Measurements from ENCODE around the gene AK6.
A peak's percentile ranks its signal among the peaks of the same experiment; 100 is the strongest.
"Not testable (repeated sequence)": the region's sequence is repeated elsewhere in the genome, so short reads cannot be mapped to it uniquely, and the experiment has no call there.

Gene AK6

DNA sequence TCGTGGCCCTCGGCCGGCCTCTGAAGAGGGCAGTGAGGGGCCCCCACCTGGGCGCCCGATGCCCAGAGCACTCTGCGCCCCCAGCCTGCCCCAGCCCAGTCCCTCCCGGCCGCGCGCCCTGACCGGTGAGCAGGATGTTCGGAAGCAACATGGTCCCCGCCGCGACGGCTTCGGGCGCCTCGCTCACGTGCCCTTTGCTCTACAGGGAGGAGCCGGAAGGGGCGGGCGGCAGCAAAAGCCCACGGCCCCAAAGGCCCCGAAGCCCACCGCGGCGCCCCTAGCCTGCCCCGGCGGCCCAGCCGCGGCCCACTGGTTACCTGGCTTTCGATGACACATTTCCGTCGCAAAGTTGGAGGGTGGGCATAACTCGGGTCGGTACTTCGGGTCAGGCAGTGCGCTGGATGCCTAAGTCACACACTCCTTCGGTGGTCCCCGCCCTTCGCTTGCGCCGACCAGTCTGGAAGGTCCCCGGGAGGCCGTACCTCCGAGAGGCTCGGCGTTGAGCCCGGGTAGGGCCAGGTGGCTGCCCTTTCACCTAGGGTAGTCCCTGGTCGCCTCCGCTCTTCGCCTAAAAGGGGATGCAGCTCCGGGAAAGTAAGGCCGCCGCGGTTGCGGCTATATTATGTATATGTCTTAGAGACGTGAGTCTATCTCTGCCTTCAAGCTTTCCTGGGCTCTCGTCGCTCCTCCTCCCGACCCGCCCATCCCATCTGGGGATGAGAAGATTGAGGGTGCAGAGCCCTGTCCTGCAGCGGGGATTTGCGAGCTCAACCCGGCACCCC lies at the start of gene AK6, which contains the start of the genes RAD17 and TAF9:
AK6 (minus strand) TSS at position 181 of the 782 bp plus-strand sequence; CDS start at position 151, 30 bp downstream.
RAD17 (plus strand) TSS at position 479 of the 782 bp plus-strand sequence. CDS start 2,391 bp downstream, outside the sequence.
TAF9 (minus strand) TSS at position 181 of the 782 bp plus-strand sequence. CDS start 3,783 bp downstream, outside the sequence.
- DNase-seq = peak; percentile 97

- no peak for DNase-seq
These were observed 49.2 kb upstream of the AK6 start for GRCh38 chr5:69418554-69418953.

- DNase-seq = no peak
These were observed 47.4 kb upstream of the AK6 start for GRCh38 chr5:69416699-69417098.

DNA sequence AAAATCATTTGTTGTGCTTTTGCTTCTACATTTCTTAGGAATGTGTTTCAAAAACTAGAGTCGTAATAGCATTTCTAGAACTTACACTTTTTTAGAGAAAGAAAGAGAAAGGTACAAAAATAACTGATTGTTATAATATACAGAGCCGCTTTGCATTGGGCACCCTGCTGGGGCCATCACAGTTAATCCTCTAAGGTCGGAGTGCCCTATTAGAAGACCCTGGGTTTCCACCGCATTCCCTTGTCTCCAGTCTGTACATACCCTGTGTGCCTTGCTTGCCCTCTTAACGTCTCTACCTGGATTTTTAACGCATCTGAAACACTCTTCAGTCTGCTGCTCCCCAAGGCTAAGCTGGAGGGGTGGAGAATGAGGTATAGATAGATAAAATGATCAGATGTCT lies 46.9 kb upstream of the AK6 start:
- DNase-seq = peak; percentile 25

DNA sequence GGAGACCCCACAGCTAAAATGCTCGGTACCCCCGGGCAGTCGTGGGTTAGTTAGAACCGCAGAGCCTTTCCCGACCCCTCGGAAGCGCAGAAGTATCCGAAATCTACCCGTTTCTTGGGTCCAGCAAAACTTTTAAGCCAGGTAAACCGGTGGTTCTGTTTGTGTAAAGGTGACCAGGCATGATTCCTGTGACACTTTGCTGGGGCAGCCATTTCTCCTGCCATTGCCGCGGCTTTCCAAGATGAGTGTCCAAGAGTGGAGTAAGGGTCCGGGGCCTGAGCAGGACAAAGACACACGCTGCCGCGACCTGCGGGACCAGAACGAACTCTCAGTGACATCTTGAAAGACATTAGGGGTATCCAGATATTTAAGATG lies 46.3 kb upstream of the AK6 start:
- peak; percentile 41 for DNase-seq

- peak; percentile 66 for DNase-seq
These were observed 45.7 kb upstream of the AK6 start, which contains the start of gene MARVELD2 for GRCh38 chr5:69414885-69415583. Gene MARVELD2 (plus strand): TSS chr5:69415116. CDS start chr5:69419386, 4,270 bp downstream.

- DNase-seq = no peak
These were observed 35.5 kb upstream of the AK6 start for GRCh38 chr5:69404659-69405330.

DNA sequence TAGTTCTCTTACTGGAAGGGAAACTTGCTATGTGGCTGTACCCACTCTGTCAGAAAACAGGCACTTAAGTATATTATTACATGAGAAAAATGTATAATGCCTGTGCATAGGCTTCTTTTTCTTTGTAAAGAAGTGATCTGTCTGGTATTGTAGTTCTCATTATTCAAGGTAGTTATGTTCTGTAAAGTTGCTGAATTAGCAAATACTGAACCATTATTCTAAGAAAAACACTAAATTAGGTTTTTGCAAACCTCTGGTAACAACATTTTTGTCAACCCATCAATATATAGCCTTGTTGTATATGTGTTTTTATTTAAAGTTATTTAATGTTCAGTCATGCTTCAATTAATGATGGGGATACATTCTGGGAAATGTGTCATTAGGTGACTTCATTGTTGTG lies 9.1 kb upstream of the AK6 start:
- DNase-seq = no peak

GRCh38 chr5:69374911-69375446 lies 5.7 kb upstream of the AK6 start:
- DNase-seq = no peak

DNA sequence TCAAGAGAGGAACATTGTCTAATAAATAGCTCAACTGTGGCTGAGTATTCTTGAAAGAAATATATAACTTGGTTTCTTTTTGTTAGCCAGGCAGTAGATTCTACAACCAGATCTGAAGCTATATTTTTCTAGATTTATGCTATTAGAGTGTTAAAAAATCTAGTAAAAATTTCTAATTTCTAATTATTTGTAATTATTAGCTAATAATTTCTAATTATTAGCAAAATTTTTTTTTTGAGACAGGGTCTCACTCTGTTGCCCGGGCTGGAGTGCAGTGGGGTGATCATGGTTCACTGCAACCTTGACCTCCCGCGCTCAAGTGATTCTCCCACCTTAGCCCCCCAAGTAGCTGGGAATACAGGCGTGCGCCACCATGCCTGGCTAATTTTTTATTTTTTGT lies 3.1 kb upstream of the AK6 start:
- no peak for DNase-seq

DNA sequence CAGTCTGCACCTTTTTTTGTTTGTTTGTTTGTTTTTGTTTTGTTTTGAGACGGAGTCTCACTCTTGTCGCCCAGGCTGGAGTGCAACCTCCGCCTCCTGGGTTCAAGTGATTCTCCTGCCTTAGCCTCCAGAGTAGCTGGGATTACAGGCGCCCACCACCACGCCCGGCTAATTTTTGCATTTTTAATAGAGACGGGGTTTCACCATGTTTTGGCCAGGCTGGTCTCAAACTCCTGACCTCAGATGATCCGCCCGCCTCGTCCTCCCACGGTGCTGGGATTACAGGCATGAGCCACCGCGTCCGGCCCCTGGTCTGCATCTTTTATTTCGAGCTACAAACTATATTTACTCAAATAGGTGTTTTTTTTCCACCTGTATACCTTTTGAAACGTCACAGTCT lies 1.0 kb upstream of the AK6 start:
- DNase-seq = not testable (repeated sequence)

- peak; percentile 77 for DNase-seq
These were observed 621 bp downstream of the AK6 start for GRCh38 chr5:69368458-69369339.

GRCh38 chr5:69367697-69368279 lies 1.5 kb downstream of the AK6 start:
- no peak for DNase-seq

- DNase-seq = no peak
These were observed 4.5 kb downstream of the AK6 start for GRCh38 chr5:69364850-69365249.

GRCh38 chr5:69364414-69364813 lies 4.9 kb downstream of the AK6 start:
- peak; percentile 6 for DNase-seq

- DNase-seq = no peak
These were observed 8.9 kb downstream of the AK6 start for GRCh38 chr5:69360442-69360841.

- DNase-seq = no peak
These were observed 9.6 kb downstream of the AK6 start for GRCh38 chr5:69359699-69360098.

- no peak for DNase-seq
These were observed 18.7 kb downstream of the AK6 start for GRCh38 chr5:69350664-69351063.

GRCh38 chr5:69343083-69343482 lies 26.2 kb downstream of the AK6 start:
- no peak for DNase-seq

- DNase-seq = no peak
These were observed 27.7 kb downstream of the AK6 start for GRCh38 chr5:69341520-69342161.

DNA sequence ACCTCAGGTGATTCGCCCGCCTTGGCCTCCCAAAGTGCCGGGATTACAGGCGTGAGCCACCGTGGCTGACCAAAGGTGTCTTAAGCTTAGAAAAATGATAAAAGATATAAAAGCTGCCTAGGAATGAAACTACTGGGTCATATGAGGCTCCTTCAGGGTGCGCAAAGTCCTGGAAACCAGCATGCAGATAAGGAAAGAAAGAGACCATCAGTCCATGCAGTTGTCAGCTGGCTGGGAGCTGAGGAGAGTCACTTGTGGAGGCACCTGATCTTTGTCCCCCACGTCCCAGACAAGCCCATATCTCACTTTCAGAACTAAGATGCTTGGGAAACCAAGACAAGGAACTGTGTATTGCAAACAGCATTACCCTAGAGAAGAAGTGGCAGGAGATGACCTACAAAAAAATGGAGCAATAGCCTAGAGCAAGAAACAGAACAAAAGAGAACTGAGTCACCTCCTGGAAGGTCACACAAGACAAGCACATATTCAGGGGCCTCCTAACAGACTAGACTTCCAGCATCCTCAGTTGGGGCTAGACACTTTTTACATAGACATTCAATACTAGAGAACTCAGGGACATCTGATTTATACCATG lies 33.9 kb downstream of the AK6 start:
- no peak for DNase-seq
